Measurements from ENCODE around the gene TANK. TPM values are rescaled to one million over a fixed set of nuclear protein-coding genes. Genes with fewer than 3 reads are reported as not detected.
"Not testable (repeated sequence)": the region's sequence is repeated elsewhere in the genome, so short reads cannot be mapped to it uniquely, and the experiment has no call there.

TANK gene
- total RNA-seq, 1 experiment from 2014 or later: 52.2 TPM

DNA sequence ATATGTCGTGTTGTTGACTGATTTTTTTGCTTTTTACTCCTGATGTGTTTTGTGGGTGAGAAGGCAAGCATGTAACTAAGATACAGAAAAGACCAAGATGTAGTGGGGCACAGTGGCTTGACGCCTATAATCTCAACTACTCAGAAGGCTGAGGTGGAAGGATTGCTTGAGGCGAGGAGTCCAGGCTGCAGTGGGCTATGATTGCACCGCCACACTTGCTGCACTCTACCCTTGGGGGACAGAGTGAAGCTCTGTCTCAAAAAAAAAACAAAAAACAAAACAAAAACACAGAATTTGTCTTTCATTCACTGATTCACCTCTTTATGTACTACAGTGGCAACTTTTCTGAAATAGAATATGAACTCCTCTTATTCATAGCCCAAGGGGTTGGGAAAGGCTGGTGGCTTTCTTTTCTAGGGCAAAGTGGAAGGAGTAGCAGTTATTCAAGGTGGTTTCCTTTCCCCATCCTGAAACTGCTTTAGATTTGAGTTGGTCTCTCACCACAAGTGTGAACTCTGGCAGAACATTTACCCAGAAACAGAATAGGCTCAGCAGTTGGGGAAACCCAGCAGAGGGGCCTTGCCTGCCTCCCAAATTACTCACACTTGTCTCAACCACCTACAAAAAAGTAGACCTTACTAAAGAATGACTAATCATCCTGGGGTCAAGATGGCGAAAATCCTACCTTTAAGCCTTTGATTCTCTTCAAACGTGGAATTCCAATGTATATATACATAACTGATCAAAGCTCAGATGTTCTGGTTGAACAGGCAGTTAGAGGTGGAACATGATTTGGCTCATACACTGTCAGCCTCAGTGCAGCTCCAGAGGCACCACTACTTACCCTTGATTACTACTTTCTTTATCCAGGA is 6.5 kb downstream of the TANK start:
- DNase-seq (ENCODE audit: low spot score): no peak

DNA sequence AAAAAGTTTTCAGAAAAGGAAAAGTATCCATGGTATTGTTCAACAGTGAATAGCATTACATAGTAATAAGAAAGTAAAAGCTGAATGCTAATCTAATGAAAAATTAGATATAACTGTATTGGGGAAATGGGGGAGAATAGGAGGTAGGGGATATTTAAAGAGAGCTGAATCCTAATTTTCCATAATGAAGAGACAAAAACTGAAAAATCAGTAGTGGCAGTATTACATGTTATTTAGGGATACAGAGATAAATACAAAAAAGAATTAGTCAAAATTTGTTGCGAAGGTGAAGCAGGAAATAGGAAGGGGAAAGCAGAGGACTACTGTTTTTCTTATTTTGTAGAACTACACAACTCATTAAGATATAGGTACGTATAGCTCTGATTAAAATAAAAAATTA is 9.1 kb downstream of the TANK start:
- no peak for DNase-seq (ENCODE audit: low spot score)

GRCh38 chr2:161170377-161170776 is 10.1 kb downstream of the TANK start:
- DNase-seq (ENCODE audit: low spot score): no peak

- DNase-seq (ENCODE audit: low spot score): no peak
Observed at GRCh38 chr2:161170958-161171932, 11.0 kb downstream of the TANK start.

GRCh38 chr2:161172901-161173540 is 12.8 kb downstream of the TANK start:
- no peak for DNase-seq (ENCODE audit: low spot score)

DNA sequence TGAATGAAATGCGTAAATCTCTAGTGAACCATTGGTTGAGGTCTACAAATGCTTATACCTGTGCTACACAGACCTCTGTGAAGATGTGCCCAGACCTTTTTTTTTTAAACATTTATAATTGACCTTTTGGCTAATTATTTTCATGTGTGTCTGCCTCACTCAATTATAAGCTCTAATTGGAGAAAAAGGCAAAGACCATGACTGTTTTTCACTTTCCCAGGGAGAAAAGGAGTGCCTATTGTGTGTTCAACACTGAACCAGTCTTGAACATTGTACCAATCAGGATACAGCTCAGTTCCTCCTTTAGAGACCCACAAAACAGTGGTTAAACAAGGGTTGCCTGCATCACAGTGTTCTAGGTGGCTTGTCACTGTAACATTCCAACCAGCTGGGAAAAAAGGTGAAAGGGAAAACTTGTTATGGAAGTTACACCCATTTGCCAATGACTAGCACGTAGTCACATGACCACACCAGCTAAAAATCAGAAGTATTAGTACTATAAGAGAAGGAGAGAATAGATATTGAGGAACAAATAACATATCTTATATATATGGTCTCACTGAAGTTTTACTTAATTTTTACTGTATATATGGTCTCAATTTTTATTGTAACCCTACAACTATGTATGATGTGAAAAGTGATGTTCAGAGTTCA is 13.4 kb downstream of the TANK start:
- no peak for DNase-seq (ENCODE audit: low spot score)

GRCh38 chr2:161177969-161178368 is 17.7 kb downstream of the TANK start:
- DNase-seq (ENCODE audit: low spot score): no peak

- no peak for DNase-seq (ENCODE audit: low spot score)
Observed at GRCh38 chr2:161178756-161179155, 18.5 kb downstream of the TANK start.

DNA sequence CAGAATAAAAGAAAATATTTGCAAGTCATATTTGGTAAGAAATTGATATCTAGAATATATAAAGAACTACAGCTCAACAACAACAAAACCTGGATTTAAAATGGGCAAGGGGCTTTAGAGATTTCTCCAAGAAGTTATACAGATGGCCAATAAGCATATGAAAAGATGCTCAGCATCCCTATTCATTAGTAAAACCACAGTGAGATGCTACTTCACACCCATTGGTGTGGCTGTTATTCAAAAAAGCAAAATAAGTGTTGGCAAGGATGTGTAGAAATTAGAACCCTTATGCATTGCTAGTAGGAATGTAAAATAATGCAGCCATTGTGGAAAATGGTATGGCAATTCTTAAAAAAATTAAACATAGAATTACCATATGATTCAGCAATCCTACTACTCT is 29.8 kb downstream of the TANK start:
- DNase-seq (ENCODE audit: low spot score): no peak

- DNase-seq (ENCODE audit: low spot score): not testable (repeated sequence)
Observed at GRCh38 chr2:161195602-161196001, 35.4 kb downstream of the TANK start.

- DNase-seq (ENCODE audit: low spot score): no peak
Observed at GRCh38 chr2:161199912-161200701, 39.9 kb downstream of the TANK start.

DNA sequence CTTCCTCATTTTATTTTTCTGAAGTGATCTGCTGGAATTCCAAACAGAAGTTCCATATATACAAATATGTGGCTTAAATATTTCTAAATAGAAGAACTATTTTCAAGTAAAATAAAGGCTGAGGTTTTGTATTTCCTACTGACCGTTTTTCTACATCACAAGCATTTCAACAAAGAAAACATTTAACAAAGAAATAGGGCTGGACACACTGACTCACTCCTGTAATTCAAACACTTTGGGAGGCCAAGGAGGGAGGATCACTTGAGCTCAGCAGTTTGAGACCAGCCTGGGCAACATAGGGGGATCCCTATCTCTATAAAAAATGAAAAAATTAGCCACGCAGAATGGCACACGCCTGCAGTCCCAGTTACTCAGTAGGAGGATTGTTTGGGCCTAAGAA is 44.6 kb downstream of the TANK start:
- DNase-seq (ENCODE audit: low spot score): no peak

- DNase-seq (ENCODE audit: low spot score): no peak
Observed at GRCh38 chr2:161206471-161207032, 46.3 kb downstream of the TANK start.

- DNase-seq (ENCODE audit: low spot score): no peak
Observed at GRCh38 chr2:161207941-161208340, 47.7 kb downstream of the TANK start.

- no peak for DNase-seq (ENCODE audit: low spot score)
Observed at GRCh38 chr2:161208527-161209139, 48.4 kb downstream of the TANK start.

- no peak for DNase-seq (ENCODE audit: low spot score)
Observed at GRCh38 chr2:161209902-161210301, 49.7 kb downstream of the TANK start.

DNA sequence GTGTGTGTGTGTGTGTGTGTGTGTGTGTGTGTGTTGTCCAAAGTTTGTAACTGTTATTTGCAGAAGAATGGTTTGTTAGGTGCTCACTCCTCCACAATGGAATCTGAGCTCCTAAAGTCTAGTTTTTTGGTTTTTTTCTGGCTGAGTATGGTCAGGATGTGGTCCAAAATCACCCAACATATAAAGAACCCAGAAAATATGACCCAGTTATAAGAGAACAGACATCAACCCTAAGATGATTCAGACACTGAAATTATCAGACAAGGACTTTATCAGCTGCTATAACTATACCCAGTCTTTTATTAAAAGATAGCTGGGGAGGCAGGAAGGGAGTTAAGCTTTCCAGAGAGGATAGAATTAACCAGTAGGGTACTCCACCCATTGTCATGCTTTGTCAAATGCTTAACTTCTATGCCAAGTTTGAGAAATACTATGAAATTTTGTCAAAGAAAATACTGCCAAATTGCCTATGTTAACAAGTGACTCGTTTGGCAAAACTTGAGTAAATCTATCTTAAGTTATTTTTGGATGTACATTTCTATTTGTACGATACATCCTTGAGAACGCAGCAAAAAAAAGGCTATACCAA is 57.5 kb downstream of the TANK start:
- DNase-seq (ENCODE audit: low spot score): no peak

DNA sequence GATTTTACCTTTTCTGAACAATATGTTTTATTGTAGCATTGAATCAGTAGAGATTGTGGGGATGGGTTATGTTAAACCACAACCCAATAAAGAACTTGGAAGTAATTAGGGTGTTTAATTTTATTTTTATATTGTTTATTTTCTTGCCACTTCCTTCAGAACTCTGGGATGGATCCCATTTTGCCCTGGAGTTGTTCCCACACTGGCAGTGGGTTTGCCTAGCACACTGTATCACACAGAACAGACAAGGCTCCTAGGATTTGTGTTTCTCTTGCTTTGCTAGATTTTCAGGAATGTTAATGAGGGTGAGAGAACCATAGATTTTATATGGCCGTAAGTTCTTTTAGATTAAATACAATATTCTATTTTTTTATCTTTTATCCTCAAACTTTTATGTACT is 59.0 kb downstream of the TANK start:
- DNase-seq (ENCODE audit: low spot score): no peak

DNA sequence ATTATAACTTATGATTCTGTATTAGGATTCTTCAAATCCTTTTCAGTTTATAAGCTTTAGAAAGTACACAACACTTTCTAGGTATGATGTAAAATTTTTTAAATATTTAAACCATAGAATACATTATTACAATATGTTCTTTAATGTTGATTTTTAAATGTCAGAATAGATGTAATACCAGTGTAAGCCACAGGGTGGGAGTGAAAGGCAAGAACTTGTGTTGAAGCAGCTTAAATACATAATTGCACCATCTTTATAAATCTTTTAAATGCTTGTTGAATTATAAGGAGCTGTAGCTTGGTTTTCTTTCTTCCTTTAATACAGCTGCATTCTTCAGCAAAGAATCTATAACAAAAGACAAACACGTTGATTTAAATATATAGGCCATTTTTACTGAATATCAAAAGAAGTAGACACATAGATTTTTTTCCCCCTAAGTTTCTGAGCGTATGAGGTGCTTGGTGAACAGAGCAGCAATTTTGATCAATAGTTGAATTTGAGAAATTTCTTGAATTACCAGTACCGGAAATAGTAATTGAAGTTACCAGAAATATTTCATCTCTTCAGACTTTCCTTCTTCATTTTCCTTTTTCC is 63.0 kb downstream of the TANK start:
- peak; percentile 66 for DNase-seq (ENCODE audit: low spot score)

All from HT-29 (cell line).